Lower lobe of right lung (tissue), 2 donors: ENCODE results near the gene AIF1L. TPM values are rescaled to one million over a fixed set of nuclear protein-coding genes. Genes with fewer than 3 reads are reported as not detected.

ENCODE experiments used
- ATAC-seq, 2 donors: fragments of 200-7000 bp; cut with Tn5 transposase; one replicate each; pipeline ENCODE4 v1.9.1; 2020 to 2022; ENCODE audit warnings: mild to moderate bottlenecking in 2 of 2, moderate library complexity in 2 of 2
- DNase-seq: peaks from one replicate; pipeline ENCODE4 v3.0.0-alpha.2; 2020
- H3K27ac ChIP-seq: fragments of 200-600 bp; one replicate; pipeline ENCODE4 v1.8.0; 2022
- H3K27me3 ChIP-seq: fragments of 200-600 bp; one replicate; pipeline ENCODE4 v1.8.0; 2022; ENCODE audit warnings: low read depth
- H3K36me3 ChIP-seq: fragments of 200-600 bp; one replicate; pipeline ENCODE4 v1.8.0; 2022; ENCODE audit warnings: mild to moderate bottlenecking
- H3K4me1 ChIP-seq: fragments of 200-600 bp; one replicate; pipeline ENCODE4 v1.8.0; 2022
- H3K4me3 ChIP-seq: fragments of 200-600 bp; one replicate; pipeline ENCODE4 v1.8.0; 2022; ENCODE audit warnings: mild to moderate bottlenecking
- H3K9me3 ChIP-seq: fragments of 200-600 bp; one replicate; pipeline ENCODE4 v1.8.0; 2022
- CTCF ChIP-seq: fragments of 200-600 bp; IDR thresholded peaks from one replicate; pipeline ENCODE4 v1.8.0; 2022; ENCODE audit warnings: antibody characterized with exemption, mild to moderate bottlenecking
- intact Hi-C: fragments of 100-400 bp; cut with DNase I; formaldehyde crosslinking; loops from one replicate; pipeline ENCODE4 v1.11.0; 2022
- total RNA-seq: library from RNA; stranded (reverse); fragmentation: NEBNext Ultra II Directional; extraction: Animal tissue kit (Norgen Biotek cat#: 25700); gene quantifications from one replicate; pipeline ENCODE4 v1.2.1, GENCODE V29; 2021
- donor health status: DM: no; HTN: yes; CAD: no; lungs with severe emphysema.

Gene AIF1L
- total RNA-seq, 1 donor from 2014 or later: 16.0 TPM

- intact Hi-C loops: no loop called here
- DNase-seq (no peak), ATAC-seq (no peak)
- H3K9me3 ChIP-seq: no peaks in the 10 kb centered on the region
- TF ChIP-seq CTCF: no peak
- no peak overlapping the region for H3K4me3 ChIP-seq
- no peaks in the 10 kb centered on the region for H3K4me1 ChIP-seq
- peaks cover 77% of the 10 kb centered on the region for H3K36me3 ChIP-seq
- no peaks in the 10 kb centered on the region for H3K27me3 ChIP-seq
- no peak overlapping the region for H3K27ac ChIP-seq
These were observed 71.6 kb downstream of the AIF1L start for GRCh38 chr9:131167936-131168335.

- Histone ChIP-seq H3K9me3 (no peaks in the 10 kb centered on the region), H3K4me1 (no peaks in the 10 kb centered on the region), H3K36me3 (peaks cover 73% of the 10 kb centered on the region), H3K27ac (no peak overlapping the region), H3K4me3 (no peak overlapping the region), H3K27me3 (no peaks in the 10 kb centered on the region)
- intact Hi-C loops: no loop called here
- DNase-seq: no peak
- no peak for ATAC-seq
- no peak for TF ChIP-seq CTCF
These were observed 73.4 kb downstream of the AIF1L start for GRCh38 chr9:131169563-131170240.

Other genes starting within 250 kb of the AIF1L start
- gene QRFP, start 199.7 kb upstream of the AIF1L start, total RNA-seq: not detected
- gene FIBCD1, start 157.3 kb upstream of the AIF1L start, total RNA-seq: 1.3 TPM
- gene LAMC3, start 87.4 kb upstream of the AIF1L start, total RNA-seq: 26.4 TPM
- 61.4 TPM for gene NUP214, start 29.1 kb downstream of the AIF1L start, total RNA-seq
- gene FAM78A, start 180.0 kb downstream of the AIF1L start, total RNA-seq: 18.3 TPM
- gene PLPP7, start 193.2 kb downstream of the AIF1L start, total RNA-seq: 1.7 TPM